Measurements from ENCODE around the gene SH3RF3. TPM values are rescaled to one million over a fixed set of nuclear protein-coding genes. Genes with fewer than 3 reads are reported as not detected.

Gene SH3RF3
- total RNA-seq, 2 donors from 2014 or later: 1.3 to 5.6 TPM

GRCh38 chr2:109302319-109302718 lies 173.3 kb downstream of the SH3RF3 start:
- Histone ChIP-seq H3K4me3 (no peak overlapping the region), H3K27ac (no peak overlapping the region), H3K9me3 (no peaks in the 10 kb centered on the region), H3K4me1 (no peaks in the 10 kb centered on the region), H3K36me3 (replicated peaks in 1 of 2; ENCODE audit: insufficient read depth in 1 of 2, low read depth in 2 of 2) (no peaks in the 10 kb centered on the region), H3K27me3 (no peaks in the 10 kb centered on the region)
- ATAC-seq (no peak), DNase-seq (no peak)
- intact Hi-C loops (cut with DNase I): no loop called here
- WGBS, 2 donors: 74 to 82% methylated on average over 5 to 6 of the region's 6 CpGs
- no peak for TF ChIP-seq POLR2A (IDR thresholded peaks at IDR 0.05)
- TF ChIP-seq, protein P1, sequence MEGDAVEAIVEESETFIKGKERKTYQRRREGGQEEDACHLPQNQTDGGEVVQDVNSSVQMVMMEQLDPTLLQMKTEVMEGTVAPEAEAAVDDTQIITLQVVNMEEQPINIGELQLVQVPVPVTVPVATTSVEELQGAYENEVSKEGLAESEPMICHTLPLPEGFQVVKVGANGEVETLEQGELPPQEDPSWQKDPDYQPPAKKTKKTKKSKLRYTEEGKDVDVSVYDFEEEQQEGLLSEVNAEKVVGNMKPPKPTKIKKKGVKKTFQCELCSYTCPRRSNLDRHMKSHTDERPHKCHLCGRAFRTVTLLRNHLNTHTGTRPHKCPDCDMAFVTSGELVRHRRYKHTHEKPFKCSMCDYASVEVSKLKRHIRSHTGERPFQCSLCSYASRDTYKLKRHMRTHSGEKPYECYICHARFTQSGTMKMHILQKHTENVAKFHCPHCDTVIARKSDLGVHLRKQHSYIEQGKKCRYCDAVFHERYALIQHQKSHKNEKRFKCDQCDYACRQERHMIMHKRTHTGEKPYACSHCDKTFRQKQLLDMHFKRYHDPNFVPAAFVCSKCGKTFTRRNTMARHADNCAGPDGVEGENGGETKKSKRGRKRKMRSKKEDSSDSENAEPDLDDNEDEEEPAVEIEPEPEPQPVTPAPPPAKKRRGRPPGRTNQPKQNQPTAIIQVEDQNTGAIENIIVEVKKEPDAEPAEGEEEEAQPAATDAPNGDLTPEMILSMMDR (IDR thresholded peaks at IDR 0.05): no peak

DNA sequence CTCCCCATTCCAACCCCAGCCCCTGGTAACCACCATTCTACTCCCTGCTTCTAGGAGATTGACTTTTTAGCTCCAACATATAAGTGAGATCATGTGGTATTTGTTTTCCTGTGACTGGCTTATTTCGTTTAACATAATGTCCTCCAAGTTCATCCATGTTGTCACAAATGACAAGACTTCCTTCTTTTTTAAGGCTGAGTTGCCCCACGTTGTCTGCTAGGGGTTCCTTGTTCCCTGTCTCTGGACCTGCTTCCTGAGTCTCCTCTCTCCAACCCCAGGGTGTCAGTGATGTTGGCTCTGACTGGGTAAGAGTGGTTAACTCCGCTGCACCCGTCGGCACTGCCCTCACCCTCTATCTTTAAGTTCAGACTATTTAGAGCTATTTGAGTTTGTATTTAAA lies 175.2 kb downstream of the SH3RF3 start:
- Histone ChIP-seq H3K4me3 (no peak overlapping the region), H3K9me3 (no peaks in the 10 kb centered on the region), H3K4me1 (no peaks in the 10 kb centered on the region), H3K27ac (no peak overlapping the region), H3K36me3 (replicated peaks in 1 of 2; ENCODE audit: insufficient read depth in 1 of 2, low read depth in 2 of 2) (no peaks in the 10 kb centered on the region), H3K27me3 (no peaks in the 10 kb centered on the region)
- 60 to 68% methylated on average over 5 of the region's 5 CpGs for WGBS, 2 donors
- TF ChIP-seq, protein P1 (IDR thresholded peaks at IDR 0.05): no peak
- no peak for TF ChIP-seq POLR2A (IDR thresholded peaks at IDR 0.05)
- DNase-seq (peak in 1 of 4 donors; percentile 18), ATAC-seq (no peak)
- intact Hi-C loops (cut with DNase I): no loop called here

DNA sequence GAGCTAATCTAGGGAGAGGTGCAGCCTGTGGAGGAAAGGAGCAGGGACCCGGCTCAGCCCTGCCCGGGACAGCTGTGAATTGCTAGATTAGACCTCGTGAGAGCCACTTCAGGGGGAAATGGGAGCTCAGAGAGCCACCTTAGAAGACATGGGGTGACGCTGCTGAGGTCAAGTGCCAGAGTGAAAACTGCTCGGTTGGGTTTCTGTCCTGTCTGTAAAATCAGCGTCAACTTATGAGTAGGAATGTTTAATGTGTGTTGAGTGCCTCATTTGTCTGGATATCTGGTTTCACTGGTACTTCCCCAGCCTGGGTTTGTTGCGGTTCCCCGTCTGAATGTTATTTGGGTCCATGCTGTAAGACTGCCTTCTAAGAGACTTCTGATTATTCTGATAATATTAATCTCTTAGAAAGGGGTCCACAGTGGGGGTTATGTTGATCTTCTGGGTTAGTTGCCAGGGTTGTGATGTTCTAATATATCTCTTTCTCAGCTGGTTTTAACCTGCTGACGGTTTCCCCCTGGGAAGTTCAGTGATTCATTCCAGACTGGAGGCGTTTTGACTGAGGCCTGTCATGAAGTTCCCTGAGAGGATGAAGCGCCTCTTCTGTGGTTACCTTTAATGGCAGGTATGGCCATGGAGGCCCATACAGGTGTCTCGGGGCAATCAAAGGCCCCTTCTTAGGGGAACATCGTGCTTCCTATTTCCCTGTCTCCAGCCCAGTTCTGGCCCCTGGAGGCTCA lies 175.9 kb downstream of the SH3RF3 start:
- no peak for DNase-seq
- Histone ChIP-seq H3K4me1 (no peaks in the 10 kb centered on the region), H3K36me3 (replicated peaks in 1 of 2; ENCODE audit: insufficient read depth in 1 of 2, low read depth in 2 of 2) (no peaks in the 10 kb centered on the region), H3K27ac (no peak overlapping the region), H3K27me3 (no peaks in the 10 kb centered on the region), H3K4me3 (no peak overlapping the region), H3K9me3 (no peaks in the 10 kb centered on the region)
- TF ChIP-seq, protein P1 (IDR thresholded peaks at IDR 0.05): no peak
- no peak for TF ChIP-seq POLR2A (IDR thresholded peaks at IDR 0.05)
- 59 to 62% methylated on average over 13 of the region's 13 CpGs for WGBS, 2 donors
- no peak for ATAC-seq
- intact Hi-C loops (cut with DNase I): no loop called here

GRCh38 chr2:109305490-109306167 lies 176.6 kb downstream of the SH3RF3 start:
- no peak for ATAC-seq
- DNase-seq: no peak

More at GRCh38 chr2:109305490-109306167, 176.6 kb downstream of the SH3RF3 start:
- intact Hi-C loops (cut with DNase I): no loop called here
- Histone ChIP-seq H3K4me1 (no peaks in the 10 kb centered on the region), H3K27me3 (no peaks in the 10 kb centered on the region), H3K4me3 (no peak overlapping the region), H3K9me3 (no peaks in the 10 kb centered on the region), H3K36me3 (replicated peaks in 1 of 2; ENCODE audit: insufficient read depth in 1 of 2, low read depth in 2 of 2) (no peaks in the 10 kb centered on the region), H3K27ac (no peak overlapping the region)
- TF ChIP-seq, protein P1 (IDR thresholded peaks at IDR 0.05): no peak
- TF ChIP-seq POLR2A (IDR thresholded peaks at IDR 0.05): no peak
- WGBS, 2 donors: 67 to 74% methylated on average over 15 of the region's 15 CpGs
